HG03025 (cell line): Measurements from ENCODE around the gene FXYD2.

Source experiments
- ATAC-seq: cut with Tn5 transposase; IDR thresholded peaks from one replicate; pipeline ENCODE4 v1.9.1; 2021; ENCODE audit warnings: mild to moderate bottlenecking, moderate library complexity; ENCODE audit not compliant: unreplicated experiment, low FRiP score

Gene FXYD2

GRCh38 chr11:117771197-117771596, 53.3 kb downstream of the FXYD2 start:
- ATAC-seq, result no peak

- no peak for ATAC-seq
These were observed 54.5 kb downstream of the FXYD2 start for GRCh38 chr11:117770061-117770460.
